ENCODE measurements around the gene KCNJ6. TPM values are rescaled to one million over a fixed set of nuclear protein-coding genes. Genes with fewer than 3 reads are reported as not detected.

The KCNJ6 gene
- total and polyA plus RNA-seq, 10 of the 15 experiments (the other 5 are each of a cell fraction or from before 2014, with no cell fraction given): 0.03 to 0.07 (median 0.04) TPM; not detected in 7

DNA sequence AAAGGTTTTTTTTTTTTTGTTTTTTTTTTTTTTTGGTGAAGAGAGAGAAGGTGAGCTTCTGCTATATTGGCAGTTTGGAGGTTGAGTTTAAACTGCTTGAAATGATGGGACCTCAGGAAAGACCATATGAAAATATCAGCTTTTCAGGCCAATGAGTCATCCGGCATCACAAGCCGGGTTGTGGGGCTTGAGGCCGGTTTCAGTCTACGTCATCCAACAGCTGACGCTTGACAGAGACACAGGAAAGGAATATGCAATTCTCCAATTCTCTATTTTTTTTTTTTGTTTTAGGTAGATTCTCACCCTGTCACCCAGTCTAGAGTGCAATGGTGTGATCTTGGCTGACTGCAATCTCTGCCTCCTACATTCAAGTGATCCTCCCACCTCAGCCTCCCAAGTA is 52.4 kb downstream of the KCNJ6 start:
- RAD21 ChIA-PET (ENCODE audit: unreplicated experiment): interaction anchor here (0.7 kb wide), 1 partner anchor 18 kb away, joined by 3 read pairs; no protein-coding TSS in a partner anchor
- Histone ChIP-seq H4K20me1 (ENCODE audit: control insufficient read depth, insufficient read depth) (no peaks in the 10 kb centered on the region), H3K9me3 (replicated peaks; ENCODE audit: control insufficient read depth, insufficient read depth, low read length) (no peaks in the 10 kb centered on the region; the same call in 2 of the 3 replicates), H3K36me3 (ENCODE audit: control insufficient read depth in 2 of 2, insufficient read depth in 2 of 2, low read length in 1 of 2) (no peaks in the 10 kb centered on the region), H3K79me2 (ENCODE audit: control insufficient read depth, insufficient read depth, low read length) (no peaks in the 10 kb centered on the region), H3K27ac (ENCODE audit: control insufficient read depth, insufficient read depth) (no peak overlapping the region), H3K4me3 (no peak overlapping the region), H3K4me1 (ENCODE audit: control insufficient read depth, insufficient read depth, low read length) (no peaks in the 10 kb centered on the region), H3K4me2 (ENCODE audit: control insufficient read depth, insufficient read depth) (no peak overlapping the region), H2AFZ (ENCODE audit: control insufficient read depth, low read depth, low read length) (no peak overlapping the region), H3K9ac (ENCODE audit: control insufficient read depth, insufficient read depth, low read length) (no peak overlapping the region), H3K27me3 (replicated peaks in 1 of 2; ENCODE audit: control insufficient read depth in 2 of 2, insufficient read depth in 2 of 2, low read length in 1 of 2) (no peaks in the 10 kb centered on the region)
- SMC1A ChIA-PET (ENCODE audit: uncharacterized antibody, unreplicated experiment): interaction anchor here (0.6 to 0.7 kb wide), 2 partner anchors 20 to 32 kb away, joined by 3 to 4 read pairs; no protein-coding TSS in a partner anchor
- TF ChIP-seq, protein P1, sequence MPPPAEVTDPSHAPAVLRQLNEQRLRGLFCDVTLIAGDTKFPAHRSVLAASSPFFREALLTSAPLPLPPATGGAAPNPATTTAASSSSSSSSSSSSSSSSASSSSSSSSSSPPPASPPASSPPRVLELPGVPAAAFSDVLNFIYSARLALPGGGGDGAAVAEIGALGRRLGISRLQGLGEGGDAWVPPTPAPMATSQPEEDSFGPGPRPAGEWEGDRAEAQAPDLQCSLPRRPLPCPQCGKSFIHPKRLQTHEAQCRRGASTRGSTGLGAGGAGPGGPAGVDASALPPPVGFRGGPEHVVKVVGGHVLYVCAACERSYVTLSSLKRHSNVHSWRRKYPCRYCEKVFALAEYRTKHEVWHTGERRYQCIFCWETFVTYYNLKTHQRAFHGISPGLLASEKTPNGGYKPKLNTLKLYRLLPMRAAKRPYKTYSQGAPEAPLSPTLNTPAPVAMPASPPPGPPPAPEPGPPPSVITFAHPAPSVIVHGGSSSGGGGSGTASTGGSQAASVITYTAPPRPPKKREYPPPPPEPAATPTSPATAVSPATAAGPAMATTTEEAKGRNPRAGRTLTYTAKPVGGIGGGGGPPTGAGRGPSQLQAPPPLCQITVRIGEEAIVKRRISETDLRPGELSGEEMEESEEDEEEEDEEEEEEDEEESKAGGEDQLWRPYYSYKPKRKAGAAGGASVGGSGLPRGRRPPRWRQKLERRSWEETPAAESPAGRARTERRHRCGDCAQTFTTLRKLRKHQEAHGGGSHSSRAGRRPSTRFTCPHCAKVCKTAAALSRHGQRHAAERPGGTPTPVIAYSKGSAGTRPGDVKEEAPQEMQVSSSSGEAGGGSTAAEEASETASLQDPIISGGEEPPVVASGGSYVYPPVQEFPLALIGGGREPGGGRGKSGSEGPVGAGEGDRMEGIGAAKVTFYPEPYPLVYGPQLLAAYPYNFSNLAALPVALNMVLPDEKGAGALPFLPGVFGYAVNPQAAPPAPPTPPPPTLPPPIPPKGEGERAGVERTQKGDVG (CRISPR knock-in tag; IDR thresholded peaks at IDR 0.05): no peak
- TF ChIP-seq, protein P2, sequence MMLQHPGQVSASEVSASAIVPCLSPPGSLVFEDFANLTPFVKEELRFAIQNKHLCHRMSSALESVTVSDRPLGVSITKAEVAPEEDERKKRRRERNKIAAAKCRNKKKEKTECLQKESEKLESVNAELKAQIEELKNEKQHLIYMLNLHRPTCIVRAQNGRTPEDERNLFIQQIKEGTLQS (IDR thresholded peaks at IDR 0.05; ENCODE audit: borderline replicate concordance, extremely low read depth, low read depth, low read length): no peak
- TF ChIP-seq, protein P3, sequence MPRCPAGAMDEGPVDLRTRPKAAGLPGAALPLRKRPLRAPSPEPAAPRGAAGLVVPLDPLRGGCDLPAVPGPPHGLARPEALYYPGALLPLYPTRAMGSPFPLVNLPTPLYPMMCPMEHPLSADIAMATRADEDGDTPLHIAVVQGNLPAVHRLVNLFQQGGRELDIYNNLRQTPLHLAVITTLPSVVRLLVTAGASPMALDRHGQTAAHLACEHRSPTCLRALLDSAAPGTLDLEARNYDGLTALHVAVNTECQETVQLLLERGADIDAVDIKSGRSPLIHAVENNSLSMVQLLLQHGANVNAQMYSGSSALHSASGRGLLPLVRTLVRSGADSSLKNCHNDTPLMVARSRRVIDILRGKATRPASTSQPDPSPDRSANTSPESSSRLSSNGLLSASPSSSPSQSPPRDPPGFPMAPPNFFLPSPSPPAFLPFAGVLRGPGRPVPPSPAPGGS (IDR thresholded peaks at IDR 0.05; ENCODE audit: borderline replicate concordance, insufficient read depth, low read depth, low read length, poor library complexity, severe bottlenecking): no peak
- TF ChIP-seq ZNF24 (IDR thresholded peaks at IDR 0.05) (no peak), ZNF384 (IDR thresholded peaks at IDR 0.05; ENCODE audit: borderline replicate concordance, low read depth, low read length) (0 out of 2 replicates have a peak, but pooled peaks have one; percentile 14), SREBF2 (IDR thresholded peaks at IDR 0.05; ENCODE audit: low read length) (no peak), RFX5 (IDR thresholded peaks at IDR 0.05; ENCODE audit: low read depth, low read length) (no peak), ATF7 (IDR thresholded peaks at IDR 0.05; ENCODE audit: low read depth) (0 out of 2 replicates have a peak, but pooled peaks have one; percentile 17), NRF1 (conservative IDR thresholded peaks at IDR 0.05; ENCODE audit: low read depth, low read length) (no peak), ZNF217 (IDR thresholded peaks at IDR 0.05) (no peak)
- TF ChIP-seq, protein P4, sequence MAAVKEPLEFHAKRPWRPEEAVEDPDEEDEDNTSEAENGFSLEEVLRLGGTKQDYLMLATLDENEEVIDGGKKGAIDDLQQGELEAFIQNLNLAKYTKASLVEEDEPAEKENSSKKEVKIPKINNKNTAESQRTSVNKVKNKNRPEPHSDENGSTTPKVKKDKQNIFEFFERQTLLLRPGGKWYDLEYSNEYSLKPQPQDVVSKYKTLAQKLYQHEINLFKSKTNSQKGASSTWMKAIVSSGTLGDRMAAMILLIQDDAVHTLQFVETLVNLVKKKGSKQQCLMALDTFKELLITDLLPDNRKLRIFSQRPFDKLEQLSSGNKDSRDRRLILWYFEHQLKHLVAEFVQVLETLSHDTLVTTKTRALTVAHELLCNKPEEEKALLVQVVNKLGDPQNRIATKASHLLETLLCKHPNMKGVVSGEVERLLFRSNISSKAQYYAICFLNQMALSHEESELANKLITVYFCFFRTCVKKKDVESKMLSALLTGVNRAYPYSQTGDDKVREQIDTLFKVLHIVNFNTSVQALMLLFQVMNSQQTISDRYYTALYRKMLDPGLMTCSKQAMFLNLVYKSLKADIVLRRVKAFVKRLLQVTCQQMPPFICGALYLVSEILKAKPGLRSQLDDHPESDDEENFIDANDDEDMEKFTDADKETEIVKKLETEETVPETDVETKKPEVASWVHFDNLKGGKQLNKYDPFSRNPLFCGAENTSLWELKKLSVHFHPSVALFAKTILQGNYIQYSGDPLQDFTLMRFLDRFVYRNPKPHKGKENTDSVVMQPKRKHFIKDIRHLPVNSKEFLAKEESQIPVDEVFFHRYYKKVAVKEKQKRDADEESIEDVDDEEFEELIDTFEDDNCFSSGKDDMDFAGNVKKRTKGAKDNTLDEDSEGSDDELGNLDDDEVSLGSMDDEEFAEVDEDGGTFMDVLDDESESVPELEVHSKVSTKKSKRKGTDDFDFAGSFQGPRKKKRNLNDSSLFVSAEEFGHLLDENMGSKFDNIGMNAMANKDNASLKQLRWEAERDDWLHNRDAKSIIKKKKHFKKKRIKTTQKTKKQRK (IDR thresholded peaks at IDR 0.05; ENCODE audit: low read depth, low read length): no peak
- 3% methylated on average over 5 of the region's 5 CpGs for WGBS (ENCODE audit: insufficient coverage, insufficient replicate concordance, low lambda C conversion rate, missing lambda C conversion rate)
- CTCF ChIA-PET: interaction anchor here (0.7 kb wide), 1 partner anchor 1351 kb away, joined by 3 read pairs; no protein-coding TSS in a partner anchor
- FAIRE-seq (no peak), ATAC-seq (peak; percentile 66), DNase-seq (ENCODE audit: low read depth, low spot score) (no peak)
- POLR2A ChIA-PET: interaction anchor here (1.2 kb wide), 1 partner anchor 30 kb away, joined by 4 read pairs; no protein-coding TSS in a partner anchor
- intact Hi-C loops (cut with micrococcal nuclease; ENCODE audit: unreplicated experiment): no loop called here
- in situ Hi-C loops (cut with MboI): no loop called here
- BruUV-seq (replicated peaks): no TSS peak

All from GM12878 (cell line).